GM12878 (cell line): ENCODE results near the gene ZNF407.

Experiments used
- CREB1 ChIP-seq: IDR thresholded peaks from 2 replicates; pipeline ENCODE4 v1.6.1; 2012; ENCODE audit warnings: low read depth, mild to moderate bottlenecking, inconsistent platforms
- PBX3 ChIP-seq: IDR thresholded peaks from 2 replicates; pipeline ENCODE4 v1.6.1; 2011; ENCODE audit warnings: mild to moderate bottlenecking, low read depth, low read length, moderate library complexity; ENCODE audit not compliant: insufficient replicate concordance
- TCF7 ChIP-seq: IDR thresholded peaks from 2 replicates; pipeline ENCODE4 v1.6.1; 2014; ENCODE audit warnings: antibody characterized with exemption, borderline replicate concordance

- no peak for TF ChIP-seq CREB1
- no peak for TF ChIP-seq TCF7
- no peak for TF ChIP-seq PBX3
Observed at GRCh38 chr18:74849301-74849700, 251.6 kb downstream of the ZNF407 start.
